Islet of Langerhans (tissue), 1 donor: ENCODE measurements around the gene MPZL3.
A peak's percentile ranks its signal among the peaks of the same experiment; 100 is the strongest.
"Not testable (repeated sequence)": the region's sequence is repeated elsewhere in the genome, so short reads cannot be mapped to it uniquely, and the experiment has no call there.

Experiments
- FAIRE-seq: peaks from one replicate; lab custom pipeline; 2011; peaks lifted over from hg19 to GRCh38; lab: Jason Lieb, UNC

MPZL3 gene

GRCh38 chr11:118212131-118212725 lies 39.9 kb downstream of the MPZL3 start:
- FAIRE-seq, result no peak

GRCh38 chr11:118211006-118211405 lies 41.2 kb downstream of the MPZL3 start:
- FAIRE-seq, result no peak

GRCh38 chr11:118210323-118210722 lies 41.8 kb downstream of the MPZL3 start:
- FAIRE-seq, result no peak

GRCh38 chr11:118209033-118209432 lies 43.1 kb downstream of the MPZL3 start:
- FAIRE-seq, result no peak

GRCh38 chr11:118207079-118207478 lies 45.1 kb downstream of the MPZL3 start:
- FAIRE-seq, result no peak

GRCh38 chr11:118206391-118207031 lies 45.7 kb downstream of the MPZL3 start:
- FAIRE-seq, result no peak

- no peak for FAIRE-seq
These were observed 46.4 kb downstream of the MPZL3 start for GRCh38 chr11:118205606-118206378.

- FAIRE-seq, result no peak
These were observed 49.4 kb downstream of the MPZL3 start for GRCh38 chr11:118202599-118203422.

GRCh38 chr11:118201966-118202365 lies 50.2 kb downstream of the MPZL3 start:
- FAIRE-seq, result no peak

- FAIRE-seq, result no peak
These were observed 51.1 kb downstream of the MPZL3 start for GRCh38 chr11:118200901-118201680.

- no peak for FAIRE-seq
These were observed 51.7 kb downstream of the MPZL3 start for GRCh38 chr11:118200497-118200896.

GRCh38 chr11:118199135-118199534 lies 53.0 kb downstream of the MPZL3 start:
- FAIRE-seq, result no peak

GRCh38 chr11:118198370-118198769 lies 53.8 kb downstream of the MPZL3 start:
- FAIRE-seq, result no peak

- FAIRE-seq, result peak; percentile 95
These were observed 57.1 kb downstream of the MPZL3 start for GRCh38 chr11:118194835-118195627.

GRCh38 chr11:118193910-118194566 lies 58.1 kb downstream of the MPZL3 start:
- no peak for FAIRE-seq

GRCh38 chr11:118192817-118193216 lies 59.3 kb downstream of the MPZL3 start:
- FAIRE-seq, result not testable (repeated sequence)

GRCh38 chr11:118190942-118191506 lies 61.1 kb downstream of the MPZL3 start:
- FAIRE-seq, result not testable (repeated sequence)

GRCh38 chr11:118186346-118187107 lies 65.6 kb downstream of the MPZL3 start:
- no peak for FAIRE-seq
